ENCODE results near the gene INPP4A.

Gene INPP4A

DNA sequence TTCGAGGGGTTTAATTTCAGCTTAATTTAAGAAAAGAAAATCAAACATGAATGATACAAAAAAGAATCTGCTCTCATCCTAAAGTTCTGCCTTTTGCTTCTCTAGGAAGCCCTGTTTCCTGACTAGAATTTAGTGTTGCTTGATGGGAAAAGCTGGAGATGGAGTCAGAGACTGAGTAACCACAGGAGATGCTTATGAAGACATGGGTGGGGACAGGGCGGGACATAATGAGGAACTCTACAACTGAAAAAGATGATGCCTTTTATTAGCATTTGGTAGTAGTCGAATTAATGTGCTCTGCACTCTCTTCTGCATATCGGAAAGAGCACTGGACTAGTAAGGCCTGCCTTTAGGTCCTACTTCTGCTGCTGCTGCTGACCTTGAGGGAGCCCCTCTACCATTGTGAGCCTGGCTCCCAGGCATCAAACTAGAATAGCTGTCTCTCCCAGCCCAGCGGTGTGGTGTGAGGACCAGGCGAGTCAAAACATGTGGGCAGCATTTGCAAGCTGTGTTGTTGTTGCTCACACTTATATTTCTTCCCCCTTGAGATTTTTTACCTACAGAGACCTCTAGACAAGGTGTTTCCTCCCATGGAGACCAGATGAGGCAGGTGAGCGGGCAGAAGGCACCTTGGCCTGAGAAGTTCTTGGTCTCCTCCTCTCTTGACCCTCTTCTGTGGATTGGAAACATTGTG is 61.5 kb downstream of the INPP4A start (continued):
- TF ChIP-seq GLIS3 (CRISPR knock-in tag; IDR thresholded peaks at IDR 0.05) (no peak), ZNF70 (CRISPR knock-in tag; IDR thresholded peaks at IDR 0.05) (no peak)

DNA sequence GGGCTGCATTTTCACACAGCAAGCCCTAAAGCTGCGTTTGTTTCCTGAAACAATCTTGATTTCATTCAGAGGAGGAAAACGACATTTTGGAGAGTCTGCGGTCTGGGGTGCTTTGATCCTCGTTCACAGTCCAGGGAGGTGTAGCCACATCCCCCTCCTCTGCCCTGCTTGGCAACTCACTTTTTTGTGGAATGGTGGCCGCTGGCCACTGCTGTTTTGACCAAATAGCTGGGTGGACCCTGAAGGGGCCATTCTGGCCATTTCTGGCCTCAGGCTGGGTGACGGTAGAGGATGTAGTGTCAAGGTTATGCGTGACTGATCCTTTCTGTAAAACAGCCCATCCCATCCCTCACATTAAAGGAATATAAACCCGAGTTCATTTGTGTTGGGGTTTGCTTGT is 62.2 kb downstream of the INPP4A start:
- TF ChIP-seq SNAI2 (CRISPR knock-in tag; IDR thresholded peaks at IDR 0.05) (no peak), ZFP30 (CRISPR knock-in tag; IDR thresholded peaks at IDR 0.05) (no peak), PPARA (CRISPR knock-in tag; IDR thresholded peaks at IDR 0.05; ENCODE audit: borderline replicate concordance) (no peak), BACH2 (CRISPR knock-in tag; IDR thresholded peaks at IDR 0.05; ENCODE audit: borderline replicate concordance) (no peak), TOX (CRISPR knock-in tag; IDR thresholded peaks at IDR 0.05; ENCODE audit: borderline replicate concordance) (no peak)
- TF ChIP-seq, protein P1, sequence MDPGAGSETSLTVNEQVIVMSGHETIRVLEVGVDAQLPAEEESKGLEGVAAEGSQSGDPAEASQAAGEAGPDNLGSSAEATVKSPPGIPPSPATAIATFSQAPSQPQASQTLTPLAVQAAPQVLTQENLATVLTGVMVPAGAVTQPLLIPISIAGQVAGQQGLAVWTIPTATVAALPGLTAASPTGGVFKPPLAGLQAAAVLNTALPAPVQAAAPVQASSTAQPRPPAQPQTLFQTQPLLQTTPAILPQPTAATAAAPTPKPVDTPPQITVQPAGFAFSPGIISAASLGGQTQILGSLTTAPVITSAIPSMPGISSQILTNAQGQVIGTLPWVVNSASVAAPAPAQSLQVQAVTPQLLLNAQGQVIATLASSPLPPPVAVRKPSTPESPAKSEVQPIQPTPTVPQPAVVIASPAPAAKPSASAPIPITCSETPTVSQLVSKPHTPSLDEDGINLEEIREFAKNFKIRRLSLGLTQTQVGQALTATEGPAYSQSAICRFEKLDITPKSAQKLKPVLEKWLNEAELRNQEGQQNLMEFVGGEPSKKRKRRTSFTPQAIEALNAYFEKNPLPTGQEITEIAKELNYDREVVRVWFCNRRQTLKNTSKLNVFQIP (CRISPR knock-in tag; IDR thresholded peaks at IDR 0.05; ENCODE audit: borderline replicate concordance, low read depth) = no peak
- no peak for ATAC-seq

DNA sequence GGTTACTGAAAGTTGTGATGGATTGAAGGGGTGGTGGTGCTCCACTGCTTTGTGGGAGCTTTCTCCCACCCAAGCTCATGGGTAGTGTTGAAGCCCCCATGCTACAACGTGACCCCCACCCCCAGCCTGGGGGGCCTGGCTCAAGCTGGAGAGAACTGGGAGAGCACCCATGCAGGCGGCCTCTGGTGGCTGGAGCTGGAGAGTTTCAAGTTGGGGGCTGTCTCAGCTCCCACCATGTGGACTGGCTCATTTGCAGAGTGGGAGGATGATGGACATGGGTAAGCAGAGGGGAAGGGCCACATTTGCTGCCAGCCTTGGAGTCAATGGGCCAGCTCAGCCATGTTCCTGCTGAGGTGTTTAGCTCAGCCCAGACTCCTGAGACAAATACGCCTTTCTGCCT is 62.8 kb downstream of the INPP4A start:
- TF ChIP-seq, protein P2, sequence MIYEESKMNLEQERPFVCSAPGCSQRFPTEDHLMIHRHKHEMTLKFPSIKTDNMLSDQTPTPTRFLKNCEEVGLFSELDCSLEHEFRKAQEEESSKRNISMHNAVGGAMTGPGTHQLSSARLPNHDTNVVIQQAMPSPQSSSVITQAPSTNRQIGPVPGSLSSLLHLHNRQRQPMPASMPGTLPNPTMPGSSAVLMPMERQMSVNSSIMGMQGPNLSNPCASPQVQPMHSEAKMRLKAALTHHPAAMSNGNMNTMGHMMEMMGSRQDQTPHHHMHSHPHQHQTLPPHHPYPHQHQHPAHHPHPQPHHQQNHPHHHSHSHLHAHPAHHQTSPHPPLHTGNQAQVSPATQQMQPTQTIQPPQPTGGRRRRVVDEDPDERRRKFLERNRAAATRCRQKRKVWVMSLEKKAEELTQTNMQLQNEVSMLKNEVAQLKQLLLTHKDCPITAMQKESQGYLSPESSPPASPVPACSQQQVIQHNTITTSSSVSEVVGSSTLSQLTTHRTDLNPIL (CRISPR knock-in tag; IDR thresholded peaks at IDR 0.05; ENCODE audit: low read depth) = no peak
- TF ChIP-seq SNAI2 (CRISPR knock-in tag; IDR thresholded peaks at IDR 0.05) = no peak
- TF ChIP-seq ZFP30 (CRISPR knock-in tag; IDR thresholded peaks at IDR 0.05) = no peak
- TF ChIP-seq ZNF8 (CRISPR knock-in tag; IDR thresholded peaks at IDR 0.05) = no peak
- TF ChIP-seq TOX (CRISPR knock-in tag; IDR thresholded peaks at IDR 0.05; ENCODE audit: borderline replicate concordance) = no peak
- TF ChIP-seq, protein P3, sequence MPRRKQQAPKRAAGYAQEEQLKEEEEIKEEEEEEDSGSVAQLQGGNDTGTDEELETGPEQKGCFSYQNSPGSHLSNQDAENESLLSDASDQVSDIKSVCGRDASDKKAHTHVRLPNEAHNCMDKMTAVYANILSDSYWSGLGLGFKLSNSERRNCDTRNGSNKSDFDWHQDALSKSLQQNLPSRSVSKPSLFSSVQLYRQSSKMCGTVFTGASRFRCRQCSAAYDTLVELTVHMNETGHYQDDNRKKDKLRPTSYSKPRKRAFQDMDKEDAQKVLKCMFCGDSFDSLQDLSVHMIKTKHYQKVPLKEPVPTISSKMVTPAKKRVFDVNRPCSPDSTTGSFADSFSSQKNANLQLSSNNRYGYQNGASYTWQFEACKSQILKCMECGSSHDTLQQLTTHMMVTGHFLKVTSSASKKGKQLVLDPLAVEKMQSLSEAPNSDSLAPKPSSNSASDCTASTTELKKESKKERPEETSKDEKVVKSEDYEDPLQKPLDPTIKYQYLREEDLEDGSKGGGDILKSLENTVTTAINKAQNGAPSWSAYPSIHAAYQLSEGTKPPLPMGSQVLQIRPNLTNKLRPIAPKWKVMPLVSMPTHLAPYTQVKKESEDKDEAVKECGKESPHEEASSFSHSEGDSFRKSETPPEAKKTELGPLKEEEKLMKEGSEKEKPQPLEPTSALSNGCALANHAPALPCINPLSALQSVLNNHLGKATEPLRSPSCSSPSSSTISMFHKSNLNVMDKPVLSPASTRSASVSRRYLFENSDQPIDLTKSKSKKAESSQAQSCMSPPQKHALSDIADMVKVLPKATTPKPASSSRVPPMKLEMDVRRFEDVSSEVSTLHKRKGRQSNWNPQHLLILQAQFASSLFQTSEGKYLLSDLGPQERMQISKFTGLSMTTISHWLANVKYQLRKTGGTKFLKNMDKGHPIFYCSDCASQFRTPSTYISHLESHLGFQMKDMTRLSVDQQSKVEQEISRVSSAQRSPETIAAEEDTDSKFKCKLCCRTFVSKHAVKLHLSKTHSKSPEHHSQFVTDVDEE (CRISPR knock-in tag; IDR thresholded peaks at IDR 0.05) = no peak
- TF ChIP-seq, protein P1 (CRISPR knock-in tag; IDR thresholded peaks at IDR 0.05; ENCODE audit: borderline replicate concordance, low read depth) = no peak
- no peak for TF ChIP-seq TCF4 (CRISPR knock-in tag; IDR thresholded peaks at IDR 0.05; ENCODE audit: borderline replicate concordance)
- TF ChIP-seq GLIS3 (CRISPR knock-in tag; IDR thresholded peaks at IDR 0.05) = no peak
- no peak for TF ChIP-seq BACH2 (CRISPR knock-in tag; IDR thresholded peaks at IDR 0.05; ENCODE audit: borderline replicate concordance)

DNA sequence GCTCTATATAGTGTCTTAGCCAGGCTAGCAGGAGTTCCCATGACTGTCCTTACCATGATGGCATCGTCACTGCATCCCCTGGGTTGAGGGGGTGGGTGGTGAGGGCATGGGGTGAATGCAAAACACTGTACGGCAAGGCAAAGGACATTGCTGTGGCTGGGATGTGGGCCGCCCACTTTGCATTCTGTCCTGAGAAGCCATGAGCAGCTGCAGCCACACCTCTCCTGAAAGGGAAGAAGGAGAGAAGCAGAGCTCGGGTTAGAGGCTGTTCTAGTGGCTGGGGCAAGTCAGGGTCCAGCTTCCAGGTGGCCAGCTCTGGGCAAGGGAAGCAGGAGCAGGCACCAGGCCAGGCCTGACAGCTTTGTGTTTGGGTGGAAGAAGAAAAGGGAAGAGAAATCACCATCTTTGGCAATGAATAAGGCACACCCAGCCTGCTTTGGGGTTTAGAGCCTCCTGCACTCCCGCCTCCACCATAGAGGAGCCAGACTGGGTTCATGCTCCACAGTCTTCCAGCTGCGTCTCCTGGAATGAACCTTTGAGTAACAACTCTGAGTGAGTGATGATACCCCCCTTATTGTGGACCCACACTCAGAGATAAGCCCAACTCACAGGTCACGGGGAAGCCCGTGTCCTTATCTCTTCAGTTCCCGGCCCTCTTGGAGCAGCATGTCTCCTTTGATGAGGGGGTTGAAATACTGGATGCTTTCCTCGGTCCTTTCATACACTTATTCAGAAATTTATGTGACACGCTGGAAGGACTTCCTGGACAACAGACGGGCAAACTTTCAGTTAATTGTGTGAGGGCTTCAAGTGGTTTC is 63.4 kb downstream of the INPP4A start:
- TF ChIP-seq SNAI2 (CRISPR knock-in tag; IDR thresholded peaks at IDR 0.05) (no peak), OSR1 (CRISPR knock-in tag; IDR thresholded peaks at IDR 0.05) (no peak), TOX (CRISPR knock-in tag; IDR thresholded peaks at IDR 0.05; ENCODE audit: borderline replicate concordance) (no peak)
- no peak for ATAC-seq

More for the DNA sequence above, 62.8 kb downstream of the INPP4A start:
- ATAC-seq = no peak

DNA sequence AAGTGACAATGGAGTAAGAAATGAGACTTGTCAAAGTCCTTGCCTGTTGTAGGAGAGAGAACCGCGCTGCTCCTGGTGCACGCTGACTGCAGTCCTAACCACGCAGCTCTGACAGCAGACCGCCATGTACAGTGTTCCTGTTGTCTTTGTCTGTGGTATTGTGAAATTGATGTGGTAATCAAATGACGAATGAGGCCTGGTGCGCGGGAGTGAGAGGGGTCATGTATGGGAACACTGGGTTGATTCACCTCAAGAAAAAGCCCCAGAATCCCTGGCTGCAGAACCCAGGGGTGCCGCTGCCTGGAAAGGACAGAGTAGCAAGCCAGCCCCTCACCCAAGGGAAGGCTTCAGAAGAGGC is 64.0 kb downstream of the INPP4A start:
- TF ChIP-seq, protein P4, sequence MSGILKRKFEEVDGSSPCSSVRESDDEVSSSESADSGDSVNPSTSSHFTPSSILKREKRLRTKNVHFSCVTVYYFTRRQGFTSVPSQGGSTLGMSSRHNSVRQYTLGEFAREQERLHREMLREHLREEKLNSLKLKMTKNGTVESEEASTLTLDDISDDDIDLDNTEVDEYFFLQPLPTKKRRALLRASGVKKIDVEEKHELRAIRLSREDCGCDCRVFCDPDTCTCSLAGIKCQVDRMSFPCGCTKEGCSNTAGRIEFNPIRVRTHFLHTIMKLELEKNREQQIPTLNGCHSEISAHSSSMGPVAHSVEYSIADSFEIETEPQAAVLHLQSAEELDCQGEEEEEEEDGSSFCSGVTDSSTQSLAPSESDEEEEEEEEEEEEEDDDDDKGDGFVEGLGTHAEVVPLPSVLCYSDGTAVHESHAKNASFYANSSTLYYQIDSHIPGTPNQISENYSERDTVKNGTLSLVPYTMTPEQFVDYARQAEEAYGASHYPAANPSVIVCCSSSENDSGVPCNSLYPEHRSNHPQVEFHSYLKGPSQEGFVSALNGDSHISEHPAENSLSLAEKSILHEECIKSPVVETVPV (CRISPR knock-in tag; IDR thresholded peaks at IDR 0.05) = no peak
- TF ChIP-seq ZFP30 (CRISPR knock-in tag; IDR thresholded peaks at IDR 0.05) = no peak
- TF ChIP-seq, protein P1 (CRISPR knock-in tag; IDR thresholded peaks at IDR 0.05; ENCODE audit: borderline replicate concordance, low read depth) = no peak
- TF ChIP-seq PPARA (CRISPR knock-in tag; IDR thresholded peaks at IDR 0.05; ENCODE audit: borderline replicate concordance) = no peak
- no peak for TF ChIP-seq ZNF70 (CRISPR knock-in tag; IDR thresholded peaks at IDR 0.05)
- no peak for TF ChIP-seq TCF4 (CRISPR knock-in tag; IDR thresholded peaks at IDR 0.05; ENCODE audit: borderline replicate concordance)
- TF ChIP-seq GLIS3 (CRISPR knock-in tag; IDR thresholded peaks at IDR 0.05) = no peak
- no peak for ATAC-seq

Measured in SK-N-SH treated with all-trans-retinoic acid at 6 μM for 48 hours (cell line).